ENCODE measurements around the gene TNFRSF13B.
"Not testable (repeated sequence)": the region's sequence is repeated elsewhere in the genome, so short reads cannot be mapped to it uniquely, and the experiment has no call there.

TNFRSF13B gene

DNA sequence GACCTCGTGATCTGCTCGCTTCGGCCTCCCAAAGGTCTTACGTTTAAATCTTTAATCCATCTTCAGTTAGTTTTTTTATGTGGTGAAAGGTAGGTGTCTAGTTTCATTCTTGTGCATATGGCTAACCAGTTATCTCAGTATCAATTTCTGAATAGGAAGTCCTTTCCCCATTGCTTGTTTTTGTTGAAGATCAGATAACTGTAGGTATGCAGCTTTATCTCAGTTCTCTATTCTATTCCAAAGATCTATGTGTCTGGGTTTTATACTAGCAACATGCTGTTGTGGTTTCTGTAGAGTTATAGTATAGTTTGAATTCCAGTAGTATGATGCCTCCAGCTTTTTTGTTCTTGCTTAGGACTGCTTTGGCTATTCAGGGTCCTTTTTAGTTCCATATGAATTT lies 65.2 kb downstream of the TNFRSF13B start:
- DNase-seq: no peak

DNA sequence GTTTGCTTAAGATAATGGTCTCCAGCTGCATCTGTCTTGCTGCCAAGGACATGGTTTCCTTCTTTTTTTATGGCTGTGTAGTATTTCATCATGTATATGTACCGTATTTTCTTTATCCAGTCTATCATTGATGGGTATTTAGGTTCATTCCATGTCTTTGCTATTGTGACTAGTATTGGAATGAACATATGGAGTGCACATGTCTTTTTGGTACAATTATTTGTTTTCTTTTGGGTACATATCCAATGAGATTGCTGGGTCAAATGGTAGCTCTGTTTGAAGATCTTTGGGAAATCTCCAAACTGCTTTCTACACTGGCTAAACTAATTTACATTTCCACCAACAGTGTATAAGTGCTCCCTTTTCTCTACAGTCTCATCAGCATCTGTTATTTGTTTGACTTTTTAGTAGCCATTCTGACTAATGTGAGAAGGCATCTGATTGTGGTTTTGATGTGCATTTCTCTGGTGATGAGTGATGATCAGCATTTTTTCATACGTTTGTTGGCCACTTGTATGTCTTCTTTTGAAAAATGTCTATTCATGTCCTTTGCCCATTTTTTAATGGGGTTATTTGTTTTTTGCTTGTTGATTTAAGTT lies 66.2 kb downstream of the TNFRSF13B start:
- DNase-seq: no peak

DNA sequence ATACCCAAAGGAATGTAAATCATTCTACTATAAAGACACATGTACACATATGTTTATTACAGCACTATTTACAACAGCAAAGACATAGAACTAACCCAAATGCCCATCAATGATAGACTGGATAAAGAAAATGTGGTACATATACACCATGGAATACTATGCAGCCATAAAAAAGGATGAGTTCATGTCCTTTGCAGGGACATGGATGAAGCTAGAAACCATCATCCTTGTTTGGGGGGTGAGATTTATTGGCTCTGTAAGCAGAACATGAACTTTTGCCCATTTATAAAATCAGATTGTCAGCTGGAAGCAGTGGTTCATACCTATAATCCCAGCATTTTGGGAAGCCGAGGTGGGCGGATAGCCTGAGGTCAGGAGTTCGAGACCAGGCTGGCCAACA lies 68.8 kb downstream of the TNFRSF13B start:
- not testable (repeated sequence) for DNase-seq

DNA sequence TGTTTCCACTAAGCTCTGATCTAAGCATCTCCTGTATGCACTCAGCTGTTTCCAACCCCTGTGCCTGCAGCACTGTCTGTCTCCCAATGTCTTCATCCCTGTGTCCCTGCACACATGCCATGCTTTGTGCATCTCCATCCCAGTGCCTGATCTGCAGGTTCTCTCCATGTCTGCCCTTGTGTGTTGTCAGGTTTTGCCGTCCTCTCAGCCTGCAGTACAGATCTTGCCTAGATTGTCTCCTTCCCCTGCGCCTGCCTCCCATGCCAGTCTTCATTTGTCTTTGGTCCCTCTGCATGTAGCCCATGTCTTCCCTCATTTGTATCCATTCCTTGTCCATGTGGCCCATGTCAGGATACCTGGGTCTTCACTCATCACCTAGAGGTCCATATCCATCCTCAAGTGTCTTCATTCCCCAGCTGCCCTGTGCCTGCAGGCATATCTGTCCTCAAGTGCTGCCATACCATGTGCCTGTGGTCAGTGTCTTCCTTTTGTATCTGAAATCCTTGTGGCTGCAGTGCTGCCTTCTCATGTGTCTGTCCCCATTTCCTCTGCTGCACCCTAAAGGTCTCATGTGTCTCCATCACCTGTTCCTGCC lies 71.5 kb downstream of the TNFRSF13B start:
- DNase-seq: no peak

DNA sequence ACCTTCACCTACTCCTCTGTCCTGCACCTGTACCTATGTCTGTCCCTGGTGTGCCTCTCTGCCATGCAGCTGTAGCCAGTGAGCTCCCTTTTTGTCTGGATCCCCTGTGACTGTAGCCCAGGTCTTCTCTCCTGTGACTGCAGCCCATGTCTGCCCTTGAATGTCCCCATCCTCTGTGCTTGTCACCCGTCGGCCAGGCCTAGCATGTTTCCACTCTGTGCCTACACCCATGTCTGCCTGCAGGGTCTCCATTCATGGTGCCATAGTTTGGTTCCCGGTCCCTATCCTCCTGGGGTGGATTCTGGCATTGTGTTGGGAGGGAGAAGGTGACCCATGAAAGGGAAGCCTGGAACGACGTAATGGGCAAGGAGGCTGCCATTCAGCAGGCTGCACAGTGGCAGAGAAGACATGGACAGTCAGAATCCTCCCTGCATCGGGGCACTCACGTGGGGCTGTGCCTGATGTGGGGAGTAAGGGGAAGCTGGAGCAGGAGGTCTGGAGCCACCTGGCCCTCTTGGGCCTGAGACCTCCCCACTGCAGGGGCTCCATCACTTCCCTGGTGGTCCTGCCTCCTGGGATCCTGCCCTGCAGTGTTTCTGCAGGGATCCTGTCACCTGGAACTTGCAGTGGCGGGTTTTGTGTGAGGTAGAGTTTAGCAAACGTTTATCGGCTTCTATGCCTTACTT lies 74.6 kb downstream of the TNFRSF13B start:
- DNase-seq: not testable (repeated sequence)

DNA sequence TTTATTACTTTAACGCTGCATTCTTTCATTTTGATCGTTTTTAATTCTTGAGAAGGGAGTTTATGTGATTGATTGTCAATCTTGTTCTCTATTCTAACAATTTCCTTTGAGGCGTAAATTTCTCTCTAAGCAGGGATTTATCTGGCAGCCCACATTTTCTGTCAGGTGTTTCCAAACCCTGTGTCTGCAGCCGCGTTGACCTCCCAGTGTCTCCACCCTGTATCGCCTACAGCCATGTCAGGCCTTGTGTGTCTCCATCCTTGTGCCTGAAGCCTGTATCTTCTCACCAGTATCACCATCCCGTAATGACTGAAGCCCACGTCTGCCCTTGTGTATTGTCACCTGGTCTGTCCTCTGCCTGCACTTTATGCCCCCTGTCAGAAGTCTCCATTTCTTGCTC lies 75.7 kb downstream of the TNFRSF13B start:
- DNase-seq: not testable (repeated sequence)

DNA sequence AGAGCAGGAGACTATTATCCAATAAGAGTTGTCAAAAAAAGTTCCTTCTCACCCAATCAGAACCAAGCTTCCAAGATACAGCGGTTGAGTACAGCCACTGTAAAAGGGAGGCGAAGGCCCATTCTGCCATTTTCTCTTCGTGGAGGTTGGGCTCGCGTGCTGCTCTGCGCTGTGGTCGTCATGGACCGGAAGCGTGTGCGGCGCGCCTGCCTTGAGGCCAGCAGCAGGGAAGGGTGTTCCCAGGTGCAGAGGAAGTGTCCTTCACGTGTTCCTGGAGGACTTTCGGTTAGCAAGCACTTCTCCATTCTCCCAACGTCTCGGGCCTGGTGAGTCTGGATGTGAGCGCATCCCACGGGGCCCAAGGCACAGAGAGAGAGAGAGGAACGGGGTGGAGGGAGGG lies 78.4 kb downstream of the TNFRSF13B start:
- not testable (repeated sequence) for DNase-seq

DNA sequence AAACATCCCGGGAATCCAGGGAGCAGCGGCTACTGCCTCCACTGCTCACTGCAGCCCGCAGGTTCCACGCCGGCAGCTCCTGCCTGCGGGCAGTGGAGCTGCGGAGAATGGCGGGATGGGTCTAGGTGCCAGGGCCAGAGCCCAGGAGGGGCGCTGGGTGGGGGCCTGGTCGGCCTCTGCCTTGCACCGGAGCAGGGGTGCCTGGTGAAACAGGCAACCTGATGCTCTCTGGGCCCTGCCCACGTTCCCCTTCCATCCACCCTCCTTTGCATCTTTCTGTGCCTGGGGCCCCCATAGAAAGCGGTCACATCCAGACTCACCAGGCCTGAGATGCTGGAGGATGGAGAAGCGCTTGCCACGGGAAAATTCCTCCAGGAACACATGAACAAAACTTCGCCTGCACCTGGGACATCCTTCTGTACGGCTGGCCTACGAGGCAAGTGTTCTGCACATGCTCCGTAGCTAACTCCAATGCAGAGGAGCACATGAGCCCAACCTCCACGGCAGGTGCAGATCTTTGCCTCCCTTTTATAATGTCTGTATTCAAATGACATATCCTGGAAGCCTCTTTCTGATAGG lies 79.0 kb downstream of the TNFRSF13B start:
- not testable (repeated sequence) for DNase-seq

DNA sequence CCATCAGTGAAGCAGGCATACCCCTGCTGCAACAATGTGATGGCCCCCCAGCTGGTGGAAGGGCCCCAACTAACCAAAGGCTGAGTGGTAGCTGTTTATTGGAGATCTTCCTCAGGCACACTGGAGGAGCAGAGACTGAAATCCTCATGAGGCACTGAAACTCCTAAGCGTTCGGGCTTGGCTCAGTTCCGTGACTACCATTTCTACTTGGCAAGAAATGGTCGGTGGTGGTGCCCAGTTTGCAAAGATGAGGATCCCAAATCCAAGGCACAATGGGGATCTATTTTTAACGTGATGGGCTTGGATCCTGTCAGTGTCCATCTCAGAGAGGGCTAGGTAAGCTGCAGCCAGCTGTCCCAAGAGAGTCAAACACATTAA lies 82.8 kb downstream of the TNFRSF13B start:
- no peak for DNase-seq
